D721Med (cell line): ENCODE results near the gene BOC.

ENCODE experiments used
- DNase-seq: peaks from one replicate; pipeline ENCODE4 v3.0.0; 2011; ENCODE audit warnings: low spot score; ENCODE audit not compliant: insufficient read length
- FAIRE-seq: peaks from 2 replicates; lab custom pipeline; 2011; peaks lifted over from hg19 to GRCh38; lab: Jason Lieb, UNC
- CTCF ChIP-seq: IDR thresholded peaks from 2 replicates; pipeline ENCODE4 v1.5.1; 2012; ENCODE audit warnings: mild to moderate bottlenecking, control low read depth; ENCODE audit not compliant: insufficient read depth; ENCODE audit errors: missing control alignments

BOC gene

GRCh38 chr3:113233497-113233896, 22.1 kb downstream of the BOC start:
- TF ChIP-seq CTCF = no peak

GRCh38 chr3:113234028-113234427, 22.7 kb downstream of the BOC start:
- FAIRE-seq = no peak
- no peak for DNase-seq
- TF ChIP-seq CTCF = no peak

More at GRCh38 chr3:113233497-113233896, 22.1 kb downstream of the BOC start:
- DNase-seq (no peak), FAIRE-seq (no peak)

- DNase-seq (no peak), FAIRE-seq (no peak)
- no peak for TF ChIP-seq CTCF
Observed at GRCh38 chr3:113234688-113235260, 23.4 kb downstream of the BOC start.

- TF ChIP-seq CTCF = no peak
- no peak for DNase-seq
- no peak for FAIRE-seq
Observed at GRCh38 chr3:113238503-113238902, 27.1 kb downstream of the BOC start.

GRCh38 chr3:113240841-113241240, 29.5 kb downstream of the BOC start:
- FAIRE-seq = no peak
- no peak for DNase-seq
- no peak for TF ChIP-seq CTCF

- DNase-seq (no peak), FAIRE-seq (no peak)
- peak; percentile 33 for TF ChIP-seq CTCF
Observed at GRCh38 chr3:113241292-113242095, 30.1 kb downstream of the BOC start.

- FAIRE-seq (no peak), DNase-seq (no peak)
- no peak for TF ChIP-seq CTCF
Observed at GRCh38 chr3:113242096-113242581, 30.8 kb downstream of the BOC start.
